GM21576 (cell line): ENCODE results near the gene MRFAP1.

ENCODE experiments used
- ATAC-seq: cut with Tn5 transposase; IDR thresholded peaks from one replicate; pipeline ENCODE4 v1.9.1; 2021; ENCODE audit warnings: mild to moderate bottlenecking, moderate library complexity; ENCODE audit not compliant: unreplicated experiment

Gene MRFAP1

DNA sequence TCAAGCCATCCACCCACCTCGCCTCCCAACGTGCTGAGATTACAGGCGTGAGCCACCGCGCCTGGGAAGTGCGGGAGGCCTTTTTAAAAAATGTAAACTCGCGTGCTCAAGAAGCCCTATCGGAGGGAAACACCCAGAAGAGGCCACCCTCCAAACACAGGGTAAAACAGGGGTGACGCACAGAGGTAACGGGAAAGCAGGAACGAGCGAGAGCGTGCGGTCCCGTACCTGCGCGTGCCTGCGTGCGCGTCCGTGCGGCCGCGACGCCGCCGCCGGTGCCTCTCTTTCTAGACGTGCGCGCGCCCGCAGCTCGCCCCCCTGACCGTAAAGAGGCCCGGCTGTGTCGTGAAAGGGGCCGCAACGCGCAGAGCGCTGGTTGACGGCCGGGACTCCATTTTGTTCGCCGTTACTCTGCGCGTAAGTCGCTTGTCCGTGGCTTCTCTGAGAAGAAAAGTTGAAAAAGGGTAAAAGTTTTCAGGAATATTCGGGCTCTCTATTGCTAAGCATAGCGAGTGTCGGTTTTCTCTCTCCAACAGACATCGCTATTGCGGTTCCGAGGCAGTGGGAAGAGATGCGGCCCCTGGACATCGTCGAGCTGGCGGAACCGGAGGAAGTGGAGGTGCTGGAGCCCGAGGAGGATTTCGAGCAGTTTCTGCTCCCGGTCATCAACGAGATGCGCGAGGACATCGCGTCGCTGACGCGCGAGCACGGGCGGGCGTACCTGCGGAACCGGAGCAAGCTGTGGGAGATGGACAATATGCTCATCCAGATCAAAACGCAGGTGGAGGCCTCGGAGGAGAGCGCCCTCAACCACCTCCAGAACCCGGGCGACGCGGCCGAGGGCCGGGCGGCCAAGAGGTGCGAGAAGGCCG is at the start of gene MRFAP1:
MRFAP1 (plus strand) TSS at position 394 of the 872 bp plus-strand sequence; CDS start at position 572, 178 bp downstream.
- peak; percentile 78 for ATAC-seq

DNA sequence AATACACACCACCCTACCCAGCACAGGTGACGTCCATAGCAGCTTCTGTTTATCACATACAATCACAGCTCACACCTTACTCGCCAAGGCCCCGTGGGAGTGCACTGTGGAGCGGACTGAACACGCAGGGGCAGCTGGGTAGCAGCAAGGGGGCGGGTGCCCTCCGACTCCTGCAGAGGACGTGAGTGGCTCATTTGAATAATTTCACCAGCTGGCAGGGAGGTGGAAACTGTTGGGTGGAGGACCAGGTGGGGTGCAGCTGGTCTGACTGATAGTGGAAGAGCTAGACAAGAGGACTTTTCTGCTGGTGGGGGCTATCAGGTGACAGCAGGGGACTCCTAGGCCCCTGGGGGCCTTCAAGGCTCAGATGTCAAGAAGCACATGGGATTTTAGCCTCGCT is 49.2 kb upstream of the MRFAP1 start:
- no peak for ATAC-seq

DNA sequence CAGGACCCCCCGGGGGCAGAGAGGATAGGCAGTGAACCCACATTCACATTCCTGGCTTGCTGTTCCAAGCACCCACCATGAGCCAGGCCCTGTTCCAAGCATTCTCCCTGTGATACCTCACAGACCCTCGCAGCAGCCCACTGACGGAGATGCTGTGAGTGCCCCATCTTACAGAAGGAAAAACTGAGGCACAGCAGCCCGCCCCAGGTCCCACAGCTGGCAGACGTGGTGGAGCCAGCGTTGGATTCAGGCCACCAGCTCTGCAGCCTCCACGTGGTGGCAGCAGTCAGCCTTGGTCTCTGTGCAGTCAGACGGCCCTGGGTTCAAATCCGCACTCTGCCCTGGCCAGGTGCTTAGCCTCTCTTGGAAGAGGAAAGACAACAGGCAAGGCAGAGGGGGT is 48.7 kb upstream of the MRFAP1 start:
- ATAC-seq = no peak

DNA sequence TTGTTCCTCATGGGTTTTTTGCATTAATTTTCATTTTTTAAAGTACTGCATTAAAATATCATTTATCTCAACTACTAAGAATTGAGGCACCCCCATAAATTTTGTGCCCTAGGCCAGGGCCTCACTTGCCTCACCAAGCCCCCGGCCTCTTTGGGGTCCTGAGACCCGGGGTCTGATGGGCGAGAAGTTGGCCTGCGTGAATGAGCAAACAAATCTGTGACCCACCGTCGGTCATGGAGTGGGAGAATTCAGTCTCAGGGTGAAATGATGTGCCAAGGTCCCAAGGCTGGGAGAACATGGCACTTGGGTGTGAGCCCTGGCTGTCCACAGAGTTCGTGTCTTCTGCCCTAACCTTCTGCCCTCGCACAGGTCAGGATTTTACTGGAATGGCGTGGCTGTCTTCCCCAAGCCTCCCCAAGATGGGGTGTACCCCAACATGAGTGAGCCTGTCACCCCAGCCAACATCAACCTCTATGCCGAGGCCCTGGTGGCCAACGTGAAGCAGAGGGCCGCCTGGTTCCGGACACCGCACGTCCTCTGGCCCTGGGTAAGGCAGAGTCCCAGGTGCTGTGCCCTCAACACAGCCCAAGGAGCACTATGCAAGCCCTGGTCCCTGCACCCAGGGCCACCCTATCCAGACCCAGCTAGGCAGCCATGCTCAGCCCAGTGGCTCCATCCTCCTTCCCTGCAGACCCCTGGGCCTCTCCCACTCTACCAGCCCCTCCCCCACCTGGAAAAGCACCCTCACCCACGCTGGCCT is 47.5 kb upstream of the MRFAP1 start:
- ATAC-seq = no peak

DNA sequence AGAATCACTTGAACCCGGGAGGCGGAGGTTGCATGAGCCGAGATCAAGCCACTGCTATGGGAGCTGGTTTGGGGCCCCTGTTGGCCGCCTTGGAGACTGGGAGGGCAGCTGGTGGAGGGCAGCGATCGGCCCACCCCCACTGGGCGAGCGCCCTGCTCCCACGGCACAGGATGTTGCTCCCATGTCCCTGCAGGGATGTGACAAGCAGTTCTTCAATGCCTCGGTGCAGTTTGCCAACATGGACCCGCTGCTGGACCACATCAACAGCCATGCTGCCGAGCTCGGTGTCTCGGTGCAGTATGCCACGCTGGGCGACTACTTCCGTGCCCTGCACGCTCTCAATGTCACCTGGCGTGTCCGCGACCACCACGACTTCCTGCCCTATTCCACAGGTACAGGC is 46.1 kb upstream of the MRFAP1 start:
- no peak for ATAC-seq

DNA sequence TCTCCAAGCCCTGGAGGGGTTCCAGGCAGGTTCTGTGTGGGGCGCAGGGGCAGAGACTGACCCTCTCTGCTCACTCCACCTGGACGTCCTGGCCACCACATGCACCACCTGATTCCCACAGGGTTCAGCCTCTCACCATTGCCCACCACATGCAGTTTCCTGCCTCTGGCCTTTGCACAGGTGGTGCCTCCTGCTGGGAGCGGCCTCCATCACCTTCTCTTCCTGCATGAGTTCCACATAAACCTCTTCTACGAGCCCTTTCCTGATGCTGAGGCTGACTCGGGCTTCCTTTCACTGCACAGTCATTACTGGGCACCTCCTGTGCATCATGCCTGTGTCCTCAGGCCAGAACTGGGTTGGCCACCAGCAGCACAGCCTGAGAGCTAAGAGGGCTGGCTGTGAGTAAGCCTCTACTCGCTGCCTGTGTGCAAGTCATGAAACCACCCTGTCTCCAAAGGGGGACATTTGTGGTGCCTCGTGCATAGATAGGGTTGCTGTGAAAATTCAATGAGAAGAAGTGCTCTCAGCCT is 45.6 kb upstream of the MRFAP1 start:
- no peak for ATAC-seq

DNA sequence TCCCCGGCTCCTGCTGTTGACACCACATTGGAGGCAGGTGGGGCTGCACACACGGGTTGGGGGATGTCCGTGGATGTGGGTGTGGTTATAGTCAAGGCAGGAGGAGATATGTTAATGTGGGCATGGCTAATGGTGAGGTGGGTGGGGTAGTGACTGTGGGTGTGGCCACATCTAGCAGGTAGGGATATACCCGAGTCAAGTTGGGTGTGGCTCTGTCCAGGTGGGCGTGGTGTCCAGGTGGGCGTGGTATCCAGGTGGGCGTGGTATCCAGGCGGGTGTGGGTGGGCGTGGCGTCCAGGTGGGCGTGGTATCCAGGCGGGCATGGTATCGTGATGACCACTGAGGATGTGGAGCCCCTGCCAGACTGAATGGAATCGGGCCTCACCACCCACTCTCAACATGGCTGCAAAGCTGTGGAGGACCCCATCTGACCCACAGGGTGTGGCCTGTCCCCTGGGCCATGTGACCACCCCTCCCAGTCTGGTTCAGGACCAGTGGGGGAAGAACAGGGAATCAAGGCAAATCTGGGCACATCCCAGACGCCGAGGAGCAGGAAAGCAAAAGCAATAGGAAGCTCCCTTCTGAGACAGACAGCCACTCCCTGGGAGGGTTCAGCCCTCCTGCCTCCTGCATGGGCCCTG is 44.5 kb upstream of the MRFAP1 start:
- no peak for ATAC-seq

DNA sequence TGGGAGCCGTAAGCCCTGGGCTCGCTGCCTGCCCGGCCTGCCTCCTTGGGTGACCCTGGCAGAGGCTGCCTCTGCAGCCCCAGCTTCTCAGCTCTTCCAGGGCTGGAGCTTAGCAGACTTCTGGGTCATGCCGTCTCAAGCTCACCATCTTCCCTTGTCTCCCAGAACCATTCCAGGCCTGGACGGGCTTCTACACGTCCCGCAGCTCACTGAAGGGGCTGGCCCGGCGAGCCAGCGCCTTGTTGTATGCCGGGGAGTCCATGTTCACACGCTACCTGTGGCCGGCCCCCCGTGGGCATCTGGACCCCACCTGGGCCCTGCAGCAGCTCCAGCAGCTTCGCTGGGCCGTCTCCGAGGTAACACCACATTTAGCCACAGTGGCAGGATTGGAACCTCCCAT is 43.5 kb upstream of the MRFAP1 start:
- ATAC-seq = no peak

DNA sequence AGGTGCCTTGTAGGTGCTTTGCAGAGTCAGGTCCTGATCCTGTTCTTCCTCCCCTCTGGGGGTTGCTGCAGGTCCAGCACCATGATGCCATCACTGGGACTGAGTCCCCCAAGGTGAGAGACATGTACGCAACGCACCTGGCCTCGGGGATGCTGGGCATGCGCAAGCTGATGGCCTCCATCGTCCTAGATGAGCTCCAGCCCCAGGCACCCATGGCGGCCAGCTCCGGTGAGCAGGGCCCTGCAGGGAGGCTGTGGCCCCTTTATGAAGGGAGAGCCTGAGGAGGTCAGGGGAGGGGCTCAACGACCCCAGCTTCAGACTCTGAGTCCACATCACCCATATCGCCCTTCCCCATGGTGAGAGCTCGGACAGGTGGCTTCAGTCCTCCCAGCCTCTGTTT is 42.4 kb upstream of the MRFAP1 start:
- no peak for ATAC-seq

DNA sequence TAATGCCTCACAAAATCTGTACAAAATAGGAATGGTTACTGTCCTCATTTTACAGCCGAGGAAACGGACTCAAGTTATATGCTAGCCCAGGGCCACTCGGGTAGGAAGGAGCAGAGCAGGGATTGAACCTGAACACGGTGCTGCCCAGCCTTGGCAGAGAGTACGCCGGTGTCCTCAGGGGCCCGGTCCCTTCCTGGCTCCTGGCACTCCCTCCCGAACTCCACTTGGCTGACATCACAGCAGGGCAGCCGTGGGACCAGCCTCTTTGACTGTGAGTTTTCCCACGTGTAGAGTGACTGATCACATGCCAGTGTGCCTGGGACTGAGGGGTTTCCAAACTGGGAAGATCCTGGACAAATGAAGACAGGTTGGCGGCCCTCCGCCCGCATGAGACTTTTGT is 41.8 kb upstream of the MRFAP1 start:
- ATAC-seq = no peak

DNA sequence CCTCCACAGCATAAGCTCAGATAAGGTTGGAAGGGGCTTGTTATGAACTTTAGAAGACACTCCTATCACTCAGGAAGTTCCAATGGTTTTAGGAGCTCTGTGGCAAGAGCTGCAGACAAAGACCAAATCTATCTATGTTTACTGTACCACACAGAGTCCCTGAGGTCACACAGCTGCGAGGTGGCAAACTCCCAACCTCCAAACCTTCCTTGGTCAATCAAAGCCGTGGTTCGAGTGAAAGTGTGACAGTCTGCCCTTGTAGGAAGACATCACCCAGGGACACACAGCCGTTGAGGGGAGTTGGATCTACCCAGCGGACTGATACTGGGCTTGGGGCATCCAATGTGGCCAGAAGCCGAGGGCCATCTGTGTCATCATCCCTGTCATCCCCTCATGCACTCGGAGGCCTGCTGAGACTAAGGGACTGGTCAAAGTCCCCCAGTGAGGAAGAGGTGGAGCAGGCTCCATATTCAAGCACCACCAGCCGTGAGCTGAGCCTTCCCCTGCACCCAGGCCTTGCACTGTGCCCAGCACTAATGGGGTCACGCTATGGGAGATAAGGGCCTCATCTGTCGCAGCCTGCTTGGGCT is 38.7 kb upstream of the MRFAP1 start:
- no peak for ATAC-seq

DNA sequence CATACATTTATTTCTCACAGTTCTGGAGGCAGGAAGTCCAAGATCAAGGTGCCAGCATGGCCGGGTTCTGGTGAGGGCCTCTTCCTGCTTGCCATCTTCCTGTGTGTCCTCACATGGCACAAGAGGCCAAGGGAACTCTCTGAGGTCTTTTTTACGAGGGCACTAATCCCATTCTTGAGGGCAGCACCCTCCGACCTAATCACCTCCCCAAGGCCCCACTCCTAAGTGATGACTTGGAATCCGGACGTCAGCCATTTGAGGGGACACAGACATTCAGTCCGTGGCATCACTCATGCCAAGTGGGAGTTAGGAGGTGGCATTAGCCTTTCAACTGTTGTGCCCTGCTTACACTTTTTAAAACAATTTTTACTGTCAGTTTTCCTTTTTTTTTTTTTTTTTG is 38.2 kb upstream of the MRFAP1 start:
- ATAC-seq = no peak

DNA sequence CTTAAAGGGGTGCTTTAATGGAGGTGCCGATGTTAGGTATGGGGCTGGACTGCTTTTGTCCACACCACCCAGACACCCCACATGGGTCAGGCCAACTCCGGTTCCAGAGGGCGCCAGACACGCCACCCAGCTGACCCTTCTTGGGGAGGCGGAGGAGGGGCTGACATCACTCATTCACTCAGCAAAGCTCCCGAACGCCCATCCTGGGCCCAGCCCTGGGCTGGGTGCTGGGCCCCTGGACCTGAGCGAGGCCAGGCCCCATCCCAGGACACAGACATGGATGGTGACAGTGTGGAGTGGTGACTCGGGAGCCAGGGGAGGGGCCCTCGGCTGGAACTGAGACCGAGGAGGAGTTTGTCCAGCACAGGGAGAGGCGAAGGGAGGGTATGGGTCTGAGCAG is 37.4 kb upstream of the MRFAP1 start:
- ATAC-seq = no peak

DNA sequence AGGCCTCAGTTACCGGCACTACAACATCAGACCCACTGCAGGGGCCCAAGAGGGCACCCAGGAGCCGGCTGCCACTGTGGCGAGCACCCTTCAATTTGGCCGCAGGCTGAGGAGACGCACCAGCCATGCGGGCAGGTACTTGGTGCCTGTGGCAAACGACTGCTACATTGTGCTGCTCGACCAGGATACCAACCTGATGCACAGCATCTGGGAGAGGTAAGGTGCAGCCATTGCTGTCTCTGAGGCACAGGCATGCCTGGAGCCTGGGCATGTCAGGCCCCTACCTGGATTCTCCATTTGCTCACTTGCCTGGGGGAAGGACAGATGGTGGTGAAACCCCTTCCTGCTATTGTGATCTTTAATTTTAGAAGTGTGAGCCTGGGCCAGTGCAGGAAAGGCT is 35.4 kb upstream of the MRFAP1 start:
- no peak for ATAC-seq

DNA sequence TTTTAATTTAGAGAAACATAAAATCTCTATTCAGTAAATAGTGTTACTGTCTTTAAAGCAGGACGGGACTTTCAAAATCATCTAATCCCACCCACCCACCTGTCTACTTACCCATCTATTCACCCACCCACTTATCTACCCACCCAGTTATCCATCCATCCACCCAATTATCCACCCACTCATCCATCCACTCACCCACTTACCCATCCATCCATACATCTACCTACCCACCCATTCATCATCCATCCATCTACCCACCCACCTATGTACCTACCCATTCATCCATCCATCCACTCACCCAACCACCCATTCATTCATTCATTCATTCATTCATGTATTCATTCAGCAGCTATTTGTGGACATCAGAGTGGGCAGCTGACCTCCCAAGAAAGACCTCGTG is 34.9 kb upstream of the MRFAP1 start:
- ATAC-seq = no peak

DNA sequence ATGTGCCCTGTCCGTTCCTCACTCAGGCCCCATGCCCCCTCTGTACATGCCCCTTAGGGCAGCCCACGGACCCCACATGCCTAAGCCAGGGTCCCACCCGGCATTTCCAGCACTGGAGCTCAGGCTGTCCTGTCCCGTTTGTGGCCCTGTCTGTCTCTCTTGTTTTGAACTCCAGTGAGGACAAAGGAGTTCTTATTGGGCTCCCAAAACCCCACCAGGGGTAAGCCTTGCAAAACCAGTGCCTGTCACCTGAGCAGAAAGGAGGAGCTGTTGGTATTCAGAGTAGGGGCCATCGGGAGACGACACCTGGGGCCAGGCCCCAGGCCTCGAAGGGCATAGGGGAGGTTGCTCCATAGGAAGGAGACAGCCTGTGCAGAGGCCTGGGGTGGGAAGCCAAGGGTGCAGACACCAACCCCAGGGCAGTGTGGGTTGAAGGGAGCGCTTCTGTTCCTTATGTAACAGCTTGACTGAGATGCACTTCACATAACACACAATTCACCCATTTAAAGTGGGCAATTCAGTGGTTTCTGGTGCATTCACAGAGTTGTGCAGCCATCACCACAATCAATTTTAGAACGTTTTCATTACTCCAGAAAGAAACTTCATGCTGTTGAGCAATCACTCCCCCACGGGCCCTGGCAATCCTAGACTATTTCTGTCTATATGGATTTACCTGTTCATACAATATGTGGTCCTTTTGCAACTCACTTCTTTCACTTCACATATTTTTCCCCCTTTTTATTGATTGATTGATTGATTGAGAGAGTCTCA is 33.8 kb upstream of the MRFAP1 start:
- no peak for ATAC-seq

DNA sequence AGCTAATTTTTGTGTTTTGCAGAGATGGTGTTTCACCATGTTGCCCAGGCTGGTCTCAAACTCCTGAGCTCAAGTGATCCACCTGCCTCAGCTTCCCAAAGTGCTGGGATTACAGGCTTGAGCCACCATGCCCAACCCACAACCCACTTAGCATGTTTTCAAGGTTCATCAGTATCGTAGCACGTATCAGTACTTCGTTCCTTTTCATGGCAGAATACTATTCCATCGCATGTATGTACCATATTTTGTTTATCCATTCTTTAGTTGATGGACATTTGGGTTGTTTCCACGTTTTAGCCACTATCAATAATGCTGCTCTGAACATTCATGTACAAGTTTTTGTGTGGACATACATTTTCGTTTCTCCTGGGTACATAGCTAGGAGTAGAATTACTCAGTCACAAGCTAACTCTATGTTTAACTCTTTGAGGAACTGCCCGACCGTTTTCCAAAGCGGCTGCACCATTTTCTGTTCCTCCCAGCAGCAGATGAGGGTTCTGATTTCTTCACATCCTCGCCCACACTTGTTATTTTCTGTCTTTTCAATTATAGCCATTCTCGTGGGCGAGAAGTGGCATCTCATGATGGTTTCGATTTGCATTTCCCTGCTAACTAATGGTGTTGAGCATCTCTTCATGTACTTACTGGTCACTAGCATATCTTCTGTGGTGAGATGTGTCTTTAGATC is 33.0 kb upstream of the MRFAP1 start:
- no peak for ATAC-seq

DNA sequence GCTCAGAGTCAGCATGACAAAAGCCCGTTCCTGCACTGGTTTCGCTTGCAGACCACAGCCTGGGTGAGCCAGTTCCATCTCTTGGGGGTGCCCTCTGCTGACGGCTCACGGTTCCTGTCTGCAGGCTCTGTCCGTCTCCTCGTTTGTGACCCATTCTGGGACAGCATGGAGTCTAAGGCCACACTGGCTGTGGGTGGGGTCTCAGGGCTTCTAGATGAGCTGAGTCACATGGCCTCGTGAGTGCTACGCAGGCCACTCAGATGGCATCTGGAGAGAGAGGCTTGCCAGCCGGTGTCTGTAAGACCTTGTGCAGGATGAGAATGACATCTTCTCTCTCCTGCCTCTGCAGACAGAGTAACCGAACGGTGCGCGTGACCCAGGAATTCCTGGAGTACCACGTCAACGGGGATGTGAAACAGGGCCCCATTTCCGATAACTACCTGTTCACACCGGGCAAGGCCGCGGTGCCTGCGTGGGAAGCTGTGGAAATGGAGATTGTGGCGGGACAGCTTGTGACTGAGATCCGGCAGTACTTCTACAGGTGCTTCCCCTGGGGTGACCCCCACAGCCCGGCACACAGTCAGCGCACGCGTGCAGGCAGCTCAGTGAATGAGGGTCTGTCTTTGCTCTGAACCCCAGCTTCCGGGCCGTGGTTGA is 31.6 kb upstream of the MRFAP1 start:
- ATAC-seq = no peak

DNA sequence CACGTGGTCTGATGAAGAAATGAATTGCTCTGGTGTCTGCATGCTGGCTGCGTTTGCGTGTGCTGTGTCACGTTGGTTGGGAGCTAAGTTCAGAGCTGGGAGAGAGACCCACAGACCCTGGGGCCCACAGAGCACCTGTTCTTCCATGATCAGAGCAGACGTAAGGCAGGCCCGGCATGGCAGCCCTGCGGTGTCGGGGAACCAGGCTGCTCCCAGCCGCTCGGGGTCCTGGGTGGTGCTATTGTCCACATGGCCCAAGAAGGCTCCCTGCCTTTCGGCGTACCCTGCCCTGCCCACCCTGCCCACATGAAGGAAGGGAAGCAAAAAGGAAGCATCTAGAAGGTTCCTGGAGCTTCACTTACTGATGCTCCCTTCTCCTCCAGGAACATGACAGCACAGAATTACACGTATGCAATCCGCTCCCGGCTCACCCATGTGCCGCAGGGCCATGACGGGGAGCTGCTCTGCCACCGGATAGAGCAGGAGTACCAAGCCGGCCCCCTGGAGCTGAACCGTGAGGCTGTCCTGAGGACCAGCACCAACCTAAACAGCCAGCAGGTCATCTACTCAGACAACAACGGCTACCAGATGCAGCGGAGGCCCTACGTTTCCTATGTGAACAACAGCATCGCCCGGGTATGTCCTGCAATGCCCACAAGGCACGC is 30.9 kb upstream of the MRFAP1 start:
- no peak for ATAC-seq
